Right lobe of liver (tissue), 6 donors: ENCODE measurements around the gene KASH5. TPM values are rescaled to one million over a fixed set of nuclear protein-coding genes. Genes with fewer than 3 reads are reported as not detected.
A peak's percentile ranks its signal among the peaks of the same experiment; 100 is the strongest.

ENCODE experiments used
- ATAC-seq, 4 donors: fragments of 200-7000 bp; cut with Tn5 transposase; one replicate each; pipeline ENCODE4 v1.9.1; 2020; ENCODE audit warnings: mild to moderate bottlenecking in 4 of 4, moderate library complexity in 4 of 4
- DNase-seq, 3 donors: peaks; one replicate each; pipeline ENCODE4 v3.0.0-alpha.2; 2020
- H3K27ac ChIP-seq, 3 donors: fragments of 200-600 bp; one replicate each; pipeline ENCODE4 v1.8.0; 2022
- H3K27me3 ChIP-seq, 2 donors: fragments of 200-600 bp; one replicate each; pipeline ENCODE4 v1.8.0; 2022
- H3K36me3 ChIP-seq, 4 donors: fragments of 200-600 bp; sonication (generic) in 1 of 4; one replicate each; pipeline versions ENCODE4 v1.5.1 to v1.8.0; 2017 to 2022; ENCODE audit warnings: control low read depth in 1 of 4
- H3K4me1 ChIP-seq, 4 donors: fragments of 200-600 bp; sonication (generic) in 1 of 4; one replicate each; pipeline versions ENCODE4 v1.5.1 to v1.8.0; 2017 to 2022; ENCODE audit warnings: control low read depth in 1 of 4
- H3K4me3 ChIP-seq, 3 donors: fragments of 200-600 bp; one replicate each; pipeline ENCODE4 v1.8.0; 2022
- H3K9me3 ChIP-seq, 4 donors: fragments of 200-600 bp; sonication (generic) in 1 of 4; one replicate each; pipeline versions ENCODE4 v1.5.1 to v1.8.0; 2017 to 2022; ENCODE audit warnings: control low read depth in 1 of 4
- CTCF ChIP-seq, 4 donors: fragments of 200-600 bp in 3 of 4; fragments of 450-650 bp in 1 of 4; IDR thresholded peaks; one replicate each; pipeline versions ENCODE4 v1.5.1 to v1.8.0; 2016 to 2022; ENCODE audit warnings: antibody characterized with exemption in 4 of 4, mild to moderate bottlenecking in 2 of 4
- POLR2A ChIP-seq: fragments of 450-650 bp; IDR thresholded peaks from one replicate; pipeline ENCODE4 v1.6.1; 2017; ENCODE audit warnings: antibody characterized with exemption, mild to moderate bottlenecking
- WGBS: methylation state at CpG from one replicate; pipeline ENCODE4 v1.1.6; 2018; ENCODE audit warnings: low coverage, low lambda C conversion rate; ENCODE audit not compliant: insufficient coverage; ENCODE audit errors: missing lambda C conversion rate; 5-methylcytosine and 5-hydroxymethylcytosine counted together
- intact Hi-C, 2 donors: fragments of 100-400 bp; cut with DNase I; formaldehyde crosslinking; loops; one replicate each; pipeline versions ENCODE4 v1.11.2 to v1.14.1; 2022
- total RNA-seq, 6 experiments: library from RNA; depleted of rRNA in 2 of 6; stranded (reverse); fragments of >200 nt in 2 of 6; fragmentation: NEBNext Ultra II Directional in 3 of 6; extraction: Animal tissue kit (Norgen Biotek cat#: 25700) in 3 of 6; gene quantifications; one replicate each; pipeline versions ENCODE4 v1.1.0 to v1.2.4, GENCODE V29; 2016 to 2023
- donor health status: DM: no; HTN: yes; CAD: no.
- donor health status: DM: no; HTN: no; CAD: no.
- donor health status: DM: no; HTN: no; CAD: no.
- donor health status: DM: no; HTN: yes; CAD: no.
- donor health status: DM: no; HTN: yes; CAD: no.

The KASH5 gene
- total RNA-seq, 6 experiments from 2014 or later = 0.32 TPM; not detected in 5

DNA sequence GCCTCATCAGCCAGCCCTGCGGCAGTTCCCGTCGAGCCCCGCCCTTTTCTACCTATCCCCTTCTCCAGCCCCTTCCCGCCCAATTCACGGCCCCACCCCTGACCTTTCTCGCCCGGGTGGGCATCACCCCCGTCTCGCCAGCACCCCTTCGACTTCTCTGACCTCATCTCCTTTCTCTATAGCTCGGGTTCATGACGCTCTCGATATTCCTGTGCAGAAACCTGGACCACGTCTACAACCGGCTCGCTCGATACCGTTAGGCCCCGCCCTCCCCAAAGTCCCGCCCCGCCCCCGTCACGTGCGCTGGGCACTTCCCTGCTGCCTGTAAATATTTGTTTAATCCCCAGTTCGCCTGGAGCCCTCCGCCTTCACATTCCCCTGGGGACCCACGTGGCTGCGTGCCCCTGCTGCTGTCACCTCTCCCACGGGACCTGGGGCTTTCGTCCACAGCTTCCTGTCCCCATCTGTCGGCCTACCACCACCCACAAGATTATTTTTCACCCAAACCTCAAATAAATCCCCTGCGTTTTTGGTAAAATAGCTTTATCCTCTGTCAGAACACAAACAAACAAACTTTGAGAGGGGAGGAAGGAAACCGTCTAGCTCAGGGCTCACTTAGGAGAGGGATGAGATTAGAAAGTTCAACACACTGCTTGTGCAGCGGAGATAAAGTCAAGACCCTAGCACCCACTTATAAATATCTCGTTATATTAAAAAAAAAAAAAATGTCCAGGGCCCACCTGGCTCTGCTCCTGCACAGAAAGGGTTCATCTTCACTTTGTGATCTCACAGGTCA, 47.8 kb upstream of the KASH5 start:
- Histone ChIP-seq H3K36me3 (no peaks in the 10 kb centered on the region), H3K4me3 (peak overlapping the region; percentile 43 to 67 (median 56)), H3K4me1 (peaks cover 0 to 8% (median 4%) of the 10 kb centered on the region in 4 donors), H3K9me3 (no peaks in the 10 kb centered on the region), H3K27ac (peak overlapping the region; percentile 89 to 92 (median 91)), H3K27me3 (no peaks in the 10 kb centered on the region)
- intact Hi-C loops = no loop called here
- WGBS = 10% methylated on average over 36 of the region's 36 CpGs
- ATAC-seq = peak; percentile 63 to 71 (median 67)
- peak; percentile 84 to 89 (median 89) for DNase-seq
- TF ChIP-seq POLR2A = no peak
- no peak for TF ChIP-seq CTCF (IDR thresholded peaks at IDR 0.05)

DNA sequence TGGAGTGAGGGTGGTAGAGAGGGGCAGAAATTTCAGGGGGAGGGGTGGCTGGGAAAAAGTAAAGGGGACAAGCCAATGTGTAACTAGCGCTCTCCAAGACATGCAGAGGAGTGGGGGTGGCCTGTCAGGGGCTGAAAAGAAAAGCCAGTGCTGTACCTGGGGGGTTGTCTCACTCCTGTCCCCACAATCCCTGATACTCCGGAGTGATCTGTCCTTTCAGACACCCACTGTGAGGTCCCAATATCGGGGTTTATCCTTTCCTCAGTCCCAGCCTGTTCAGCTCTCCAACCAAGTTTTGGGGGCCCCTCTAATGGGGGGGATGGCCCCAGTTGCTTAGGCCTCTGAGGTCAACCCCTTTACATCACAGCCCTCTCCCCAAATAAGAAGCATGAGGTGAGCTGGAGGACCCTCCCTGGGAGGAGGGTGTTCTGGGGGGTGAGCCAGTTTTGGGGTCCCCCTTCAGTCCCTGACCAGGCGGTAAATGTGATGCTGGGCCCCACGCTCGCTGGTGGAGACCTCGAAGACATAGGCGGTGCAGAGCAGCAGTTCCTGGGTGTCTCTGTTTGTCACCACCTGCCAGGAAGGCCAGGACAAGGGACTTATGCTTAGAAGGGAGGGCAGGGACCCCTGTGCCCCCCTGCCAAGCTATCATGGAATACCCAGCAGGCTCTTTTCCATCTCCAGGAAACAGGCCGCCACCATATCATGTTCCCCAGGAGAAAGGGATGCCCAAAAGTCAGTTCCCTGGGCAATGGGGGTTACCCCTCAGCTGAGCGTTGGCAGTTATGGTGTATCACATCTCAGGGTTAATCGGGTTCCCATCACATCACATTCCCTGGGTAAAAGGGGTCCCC, 47.0 kb upstream of the KASH5 start:
- peaks cover 0 to 8% (median 4%) of the 10 kb centered on the region in 4 donors for H3K4me1 ChIP-seq
- TF ChIP-seq POLR2A (no peak), CTCF (IDR thresholded peaks at IDR 0.05) (no peak)
- no peak for ATAC-seq
- peak overlapping the region in 2 of 3 donors; percentile 91 to 92 for H3K27ac ChIP-seq
- H3K4me3 ChIP-seq = no peak overlapping the region
- no peaks in the 10 kb centered on the region for H3K9me3 ChIP-seq
- H3K27me3 ChIP-seq = no peaks in the 10 kb centered on the region
- peak in 1 of 3 donors; percentile 49 for DNase-seq
- 90% methylated on average over 3 of the region's 11 CpGs for WGBS
- intact Hi-C loops = no loop called here
- H3K36me3 ChIP-seq = peaks cover 0 to under 1% (median 0%) of the 10 kb centered on the region in 4 donors

DNA sequence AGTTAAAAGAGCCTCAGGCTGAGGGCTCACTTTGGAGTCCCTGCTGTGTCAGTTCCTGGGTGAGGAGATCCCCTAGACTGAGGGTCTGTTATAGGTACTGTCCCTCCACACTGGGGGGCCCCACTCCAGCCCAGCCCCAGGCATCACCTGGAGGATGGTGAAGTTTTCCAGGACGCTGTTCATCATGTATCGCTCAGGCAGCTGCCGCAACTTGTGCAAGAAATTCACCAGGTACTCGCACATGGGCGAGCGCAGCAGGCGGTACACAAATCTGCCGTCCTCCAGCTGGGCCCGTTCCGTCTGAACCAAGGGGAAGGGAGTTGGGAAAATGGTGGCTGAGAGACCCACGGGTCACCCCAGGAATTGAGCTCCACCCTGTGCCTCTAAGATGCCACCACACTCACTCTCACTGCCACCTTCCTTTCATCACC, 45.7 kb upstream of the KASH5 start:
- H3K9me3 ChIP-seq = no peaks in the 10 kb centered on the region
- ATAC-seq = no peak
- no peaks in the 10 kb centered on the region for H3K27me3 ChIP-seq
- H3K27ac ChIP-seq = no peak overlapping the region
- H3K36me3 ChIP-seq = peaks cover 0 to 7% (median 0%) of the 10 kb centered on the region in 4 donors
- 53% methylated on average over 2 of the region's 11 CpGs for WGBS
- intact Hi-C loops = no loop called here
- peaks cover 0 to 8% (median 4%) of the 10 kb centered on the region in 4 donors for H3K4me1 ChIP-seq
- H3K4me3 ChIP-seq = no peak overlapping the region
- no peak for TF ChIP-seq POLR2A
- TF ChIP-seq CTCF (IDR thresholded peaks at IDR 0.05) = no peak
- peak in 2 of 3 donors; percentile 14 to 31 for DNase-seq

DNA sequence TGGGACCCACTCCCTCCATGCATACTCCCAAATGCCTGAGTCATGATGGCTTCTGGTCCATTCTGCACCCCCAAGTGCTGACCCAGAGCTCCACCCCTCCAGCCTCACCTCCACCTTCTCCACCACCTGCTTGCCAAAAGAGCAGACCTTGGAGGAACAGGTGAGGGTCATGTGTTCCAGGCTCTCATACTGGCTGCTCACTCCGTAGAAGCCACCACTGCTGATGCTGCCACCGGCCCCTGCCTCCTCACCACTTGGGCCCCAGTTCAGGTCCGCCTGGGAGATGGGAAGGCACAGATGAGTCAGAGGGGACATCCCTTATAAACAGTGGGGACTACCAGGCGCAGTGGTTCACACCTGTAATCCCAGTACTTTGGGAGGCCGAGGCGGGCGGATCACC, 44.9 kb upstream of the KASH5 start:
- peaks cover 0 to 7% (median 0%) of the 10 kb centered on the region in 4 donors for H3K36me3 ChIP-seq
- no CpG with 5 or more reads among the region's 7 CpGs for WGBS
- no peaks in the 10 kb centered on the region for H3K9me3 ChIP-seq
- no peaks in the 10 kb centered on the region for H3K27me3 ChIP-seq
- ATAC-seq = no peak
- DNase-seq = no peak
- no peak overlapping the region for H3K27ac ChIP-seq
- H3K4me3 ChIP-seq = no peak overlapping the region
- TF ChIP-seq POLR2A (no peak), CTCF (IDR thresholded peaks at IDR 0.05) (no peak)
- intact Hi-C loops = no loop called here
- H3K4me1 ChIP-seq = peaks cover 0 to 8% (median 4%) of the 10 kb centered on the region in 4 donors
